ENCODE data around the gene ADRM1.

ADRM1 gene

DNA sequence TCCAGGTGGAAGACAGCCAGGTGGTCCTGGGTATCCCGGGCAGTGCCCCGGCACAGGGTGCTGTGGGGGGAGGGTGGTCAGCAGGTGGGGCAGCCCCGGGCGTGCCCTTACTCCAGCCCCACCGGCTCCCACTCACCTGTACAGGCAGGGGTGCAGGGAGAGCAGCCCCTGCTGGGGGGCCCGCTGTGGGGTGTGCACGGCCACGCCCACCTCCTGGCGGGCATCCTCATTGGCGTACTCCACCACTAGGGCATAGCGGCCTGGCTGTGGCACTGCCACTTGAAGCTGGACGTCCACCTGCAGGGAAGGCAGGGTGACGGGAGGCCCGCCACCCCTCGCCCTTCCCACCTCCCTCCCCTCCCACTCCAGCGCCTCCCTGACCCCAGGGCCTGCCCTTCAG, 29.6 kb downstream of the ADRM1 start:
- H3K27ac ChIP-seq (ENCODE audit: low read depth, low read length), result no peak overlapping the region
- H2AFZ ChIP-seq (ENCODE audit: low read depth, low read length, severe bottlenecking), result no peak overlapping the region
- no peaks in the 10 kb centered on the region for H3K36me3 ChIP-seq (ENCODE audit: low read length)
- H3F3A ChIP-seq (ENCODE audit: insufficient read depth), result peaks cover 5% of the 10 kb centered on the region; the same call in 1 of the 2 replicates
- no peak overlapping the region for H3K9ac ChIP-seq (ENCODE audit: low read length)
- peaks cover 6% of the 10 kb centered on the region; the same call in 1 of the 2 replicates for H3K9me3 ChIP-seq (ENCODE audit: insufficient read depth, low read length)
- no peak overlapping the region for H3K4me2 ChIP-seq (ENCODE audit: low read depth, low read length, poor library complexity, severe bottlenecking)
- H3K79me2 ChIP-seq (ENCODE audit: insufficient read depth, low read length), result no peaks in the 10 kb centered on the region
- no peaks in the 10 kb centered on the region for H4K20me1 ChIP-seq (ENCODE audit: low read depth, low read length)
- no peaks in the 10 kb centered on the region for H3K27me3 ChIP-seq (ENCODE audit: low read length)
- no peaks in the 10 kb centered on the region for H3K9me2 ChIP-seq (replicated peaks; ENCODE audit: insufficient read depth, low read length)
- TF ChIP-seq, protein P1, sequence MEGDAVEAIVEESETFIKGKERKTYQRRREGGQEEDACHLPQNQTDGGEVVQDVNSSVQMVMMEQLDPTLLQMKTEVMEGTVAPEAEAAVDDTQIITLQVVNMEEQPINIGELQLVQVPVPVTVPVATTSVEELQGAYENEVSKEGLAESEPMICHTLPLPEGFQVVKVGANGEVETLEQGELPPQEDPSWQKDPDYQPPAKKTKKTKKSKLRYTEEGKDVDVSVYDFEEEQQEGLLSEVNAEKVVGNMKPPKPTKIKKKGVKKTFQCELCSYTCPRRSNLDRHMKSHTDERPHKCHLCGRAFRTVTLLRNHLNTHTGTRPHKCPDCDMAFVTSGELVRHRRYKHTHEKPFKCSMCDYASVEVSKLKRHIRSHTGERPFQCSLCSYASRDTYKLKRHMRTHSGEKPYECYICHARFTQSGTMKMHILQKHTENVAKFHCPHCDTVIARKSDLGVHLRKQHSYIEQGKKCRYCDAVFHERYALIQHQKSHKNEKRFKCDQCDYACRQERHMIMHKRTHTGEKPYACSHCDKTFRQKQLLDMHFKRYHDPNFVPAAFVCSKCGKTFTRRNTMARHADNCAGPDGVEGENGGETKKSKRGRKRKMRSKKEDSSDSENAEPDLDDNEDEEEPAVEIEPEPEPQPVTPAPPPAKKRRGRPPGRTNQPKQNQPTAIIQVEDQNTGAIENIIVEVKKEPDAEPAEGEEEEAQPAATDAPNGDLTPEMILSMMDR (IDR thresholded peaks at IDR 0.05; ENCODE audit: insufficient read depth, low read length, poor library complexity, severe bottlenecking), result no peak
- TF ChIP-seq EZH2phosphoT487 (conservative IDR thresholded peaks at IDR 0.05; ENCODE audit: low read length), result no peak
- no peak overlapping the region for H3K4me3 ChIP-seq (ENCODE audit: insufficient read depth, low read length, poor library complexity, severe bottlenecking)

DNA sequence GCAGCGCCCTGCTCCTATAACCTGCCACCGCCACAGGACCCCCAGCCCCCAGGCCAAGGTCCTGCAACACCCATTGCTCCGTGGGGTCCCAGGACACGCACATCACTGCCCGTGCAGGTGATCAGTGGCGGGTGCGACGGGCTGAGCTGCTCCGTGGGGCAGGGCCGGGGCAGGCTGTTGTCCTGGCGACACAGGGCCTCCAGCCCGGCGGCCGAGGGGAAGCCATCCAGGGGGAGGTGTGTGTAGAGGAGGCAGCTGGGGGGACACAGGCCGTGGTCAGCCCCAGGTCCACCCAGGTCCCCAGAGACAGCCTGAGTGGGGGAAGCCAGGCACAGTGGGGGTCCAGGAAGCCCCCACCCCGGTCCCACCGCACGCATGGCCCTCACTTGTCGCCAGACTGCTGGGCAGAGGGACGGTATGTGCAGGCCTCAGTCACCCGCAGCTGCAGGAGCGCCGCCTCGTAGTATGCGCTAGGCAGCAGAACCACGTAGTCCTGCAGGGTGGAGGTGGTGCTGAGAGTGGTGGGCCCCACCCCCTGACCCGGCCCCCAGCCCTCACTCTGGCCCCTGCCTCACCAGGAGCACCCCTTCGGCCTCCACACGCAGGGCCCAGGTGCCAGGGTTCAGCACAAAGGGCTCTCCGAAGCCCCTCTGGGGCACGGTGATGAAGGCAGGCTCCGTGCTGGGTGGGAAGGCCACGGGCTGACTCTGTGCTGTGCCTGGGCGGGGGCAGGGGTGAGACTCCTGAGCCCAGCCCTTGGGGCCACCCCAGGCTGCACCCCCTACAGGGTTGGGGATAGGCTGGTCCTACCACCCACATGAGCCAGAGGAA, 30.4 kb downstream of the ADRM1 start:
- no peaks in the 10 kb centered on the region for H3K9me2 ChIP-seq (replicated peaks; ENCODE audit: insufficient read depth, low read length)
- no peak overlapping the region for H2AFZ ChIP-seq (ENCODE audit: low read depth, low read length, severe bottlenecking)
- no peaks in the 10 kb centered on the region for H3K36me3 ChIP-seq (ENCODE audit: low read length)
- H3K4me2 ChIP-seq (ENCODE audit: low read depth, low read length, poor library complexity, severe bottlenecking), result no peak overlapping the region
- peaks cover 6% of the 10 kb centered on the region; the same call in 1 of the 2 replicates for H3K9me3 ChIP-seq (ENCODE audit: insufficient read depth, low read length)
- no peak overlapping the region for H3K9ac ChIP-seq (ENCODE audit: low read length)
- H3K4me3 ChIP-seq (ENCODE audit: insufficient read depth, low read length, poor library complexity, severe bottlenecking), result no peak overlapping the region
- TF ChIP-seq, protein P1 (IDR thresholded peaks at IDR 0.05; ENCODE audit: insufficient read depth, low read length, poor library complexity, severe bottlenecking), result no peak
- TF ChIP-seq EZH2phosphoT487 (conservative IDR thresholded peaks at IDR 0.05; ENCODE audit: low read length), result no peak
- no peaks in the 10 kb centered on the region for H4K20me1 ChIP-seq (ENCODE audit: low read depth, low read length)
- H3K27me3 ChIP-seq (ENCODE audit: low read length), result no peaks in the 10 kb centered on the region
- H3K79me2 ChIP-seq (ENCODE audit: insufficient read depth, low read length), result no peaks in the 10 kb centered on the region
- peaks cover 10% of the 10 kb centered on the region; the same call in 1 of the 2 replicates for H3F3A ChIP-seq (ENCODE audit: insufficient read depth)
- H3K27ac ChIP-seq (ENCODE audit: low read depth, low read length), result no peak overlapping the region

DNA sequence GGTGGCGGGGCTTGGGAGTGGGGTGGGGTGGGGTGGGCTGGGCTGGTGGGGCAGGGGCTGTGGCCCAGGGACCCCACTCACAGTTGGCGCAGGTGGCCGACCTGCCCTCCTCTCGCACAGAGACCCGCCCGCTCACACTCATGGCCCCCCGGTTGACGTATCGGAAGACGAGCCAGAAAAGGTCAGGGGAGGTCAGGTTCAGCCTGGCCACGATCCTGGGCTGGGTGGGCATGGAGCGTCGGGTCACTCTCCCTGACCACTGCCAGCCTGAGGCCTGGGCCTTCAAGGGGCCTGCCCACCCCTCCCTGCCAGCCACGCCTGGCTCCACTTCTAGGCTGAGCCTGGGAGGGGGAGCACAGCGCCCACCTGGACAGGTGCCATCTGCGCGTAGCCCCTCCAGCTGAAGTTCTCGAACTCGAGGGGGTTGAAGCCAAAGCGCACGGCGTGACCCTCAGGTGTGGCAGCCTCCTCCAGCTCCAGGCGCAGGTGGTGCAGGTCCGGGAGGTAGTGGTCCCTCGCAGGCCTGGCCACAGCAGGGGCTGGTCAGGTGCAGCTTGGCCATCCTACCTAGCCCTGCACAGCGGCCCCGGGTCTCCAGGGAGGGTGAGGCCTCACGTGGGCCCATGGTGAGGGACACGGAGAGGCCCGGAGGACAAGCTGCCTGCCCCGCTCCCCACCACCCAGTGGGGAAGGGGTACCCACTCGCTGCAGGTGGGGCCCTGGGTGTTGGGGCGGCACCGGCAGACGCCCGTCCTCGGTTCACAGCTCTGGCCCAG, 31.2 kb downstream of the ADRM1 start:
- Histone ChIP-seq H3K9me2 (replicated peaks; ENCODE audit: insufficient read depth, low read length) (no peaks in the 10 kb centered on the region), H3K36me3 (ENCODE audit: low read length) (no peaks in the 10 kb centered on the region), H3K27ac (ENCODE audit: low read depth, low read length) (no peak overlapping the region), H3K4me2 (ENCODE audit: low read depth, low read length, poor library complexity, severe bottlenecking) (no peak overlapping the region), H3K4me3 (ENCODE audit: insufficient read depth, low read length, poor library complexity, severe bottlenecking) (no peak overlapping the region), H3K79me2 (ENCODE audit: insufficient read depth, low read length) (no peaks in the 10 kb centered on the region), H3K27me3 (ENCODE audit: low read length) (no peaks in the 10 kb centered on the region), H3K9me3 (ENCODE audit: insufficient read depth, low read length) (peaks cover 6% of the 10 kb centered on the region; the same call in 1 of the 2 replicates), H3F3A (ENCODE audit: insufficient read depth) (peaks cover 10% of the 10 kb centered on the region; the same call in 1 of the 2 replicates), H4K20me1 (ENCODE audit: low read depth, low read length) (no peaks in the 10 kb centered on the region), H2AFZ (ENCODE audit: low read depth, low read length, severe bottlenecking) (no peak overlapping the region), H3K9ac (ENCODE audit: low read length) (no peak overlapping the region)
- TF ChIP-seq EZH2phosphoT487 (conservative IDR thresholded peaks at IDR 0.05; ENCODE audit: low read length), result no peak
- TF ChIP-seq, protein P1 (IDR thresholded peaks at IDR 0.05; ENCODE audit: insufficient read depth, low read length, poor library complexity, severe bottlenecking), result no peak

Data from SU-DHL-6 (cell line).